Astrocyte (in vitro differentiated cells and primary cell): Measurements from ENCODE around the gene CACNA1D. TPM values are rescaled to one million over a fixed set of nuclear protein-coding genes. Genes with fewer than 3 reads are reported as not detected.

Source experiments
- DNase-seq: peaks from one replicate; pipeline ENCODE4 v3.0.0-alpha.2; 2010; ENCODE audit warnings: low read depth
- FAIRE-seq: peaks from 2 replicates; lab custom pipeline; 2011; peaks lifted over from hg19 to GRCh38; lab: Jason Lieb, UNC
- H2AFZ ChIP-seq: 2 replicates; pipeline ENCODE4 v1.6.0; 2012; ENCODE audit warnings: low read depth, low read length, inconsistent platforms
- H3K27ac ChIP-seq: 2 replicates; pipeline ENCODE4 v1.5.1; 2011; ENCODE audit warnings: low read depth, low read length, inconsistent platforms
- H3K27me3 ChIP-seq: 2 replicates; pipeline ENCODE4 v1.6.0; 2011; ENCODE audit warnings: low read length, inconsistent platforms; ENCODE audit not compliant: insufficient read depth
- H3K36me3 ChIP-seq: 2 replicates; pipeline ENCODE4 v1.5.1; 2011; ENCODE audit warnings: low read length, inconsistent platforms; ENCODE audit not compliant: insufficient read depth
- H3K4me1 ChIP-seq: 2 replicates; pipeline ENCODE4 v1.5.1; 2011; ENCODE audit warnings: low read length, inconsistent platforms; ENCODE audit not compliant: insufficient read depth
- H3K4me2 ChIP-seq: 2 replicates; pipeline ENCODE4 v1.6.0; 2012; ENCODE audit warnings: low read length, inconsistent platforms
- H3K4me3 ChIP-seq: 2 replicates; pipeline ENCODE4 v1.5.1; 2011; ENCODE audit warnings: low read depth, mild to moderate bottlenecking, low read length, inconsistent platforms; ENCODE audit not compliant: insufficient read depth
- H3K79me2 ChIP-seq: 2 replicates; pipeline ENCODE4 v1.6.0; 2012; ENCODE audit warnings: mild to moderate bottlenecking, low read length, inconsistent platforms; ENCODE audit not compliant: insufficient read depth
- H3K9ac ChIP-seq: 2 replicates; pipeline ENCODE4 v1.6.0; 2012; ENCODE audit warnings: mild to moderate bottlenecking, low read length, inconsistent platforms
- H3K9me3 ChIP-seq: 2 replicates; pipeline ENCODE4 v1.5.1; 2012; ENCODE audit warnings: low read depth, mild to moderate bottlenecking, low read length, inconsistent platforms; ENCODE audit not compliant: insufficient read depth
- H4K20me1 ChIP-seq: 2 replicates; pipeline ENCODE4 v1.6.0; 2012; ENCODE audit warnings: low read length, inconsistent platforms; ENCODE audit not compliant: insufficient read depth
- H3K27ac Mint-ChIP-seq: one replicate; pipeline ENCODE4 v1.8.0; 2021; ENCODE audit warnings: mild to moderate bottlenecking, mixed read lengths; ENCODE audit not compliant: unreplicated experiment
- H3K27me3 Mint-ChIP-seq: one replicate; pipeline ENCODE4 v1.8.0; 2021; ENCODE audit warnings: low read depth, mixed read lengths; ENCODE audit not compliant: unreplicated experiment
- H3K36me3 Mint-ChIP-seq: one replicate; pipeline ENCODE4 v1.8.0; 2021; ENCODE audit warnings: low read depth, mixed read lengths; ENCODE audit not compliant: unreplicated experiment
- H3K4me1 Mint-ChIP-seq: one replicate; pipeline ENCODE4 v1.8.0; 2021; ENCODE audit warnings: low read depth, mixed read lengths; ENCODE audit not compliant: unreplicated experiment
- H3K4me3 Mint-ChIP-seq: one replicate; pipeline ENCODE4 v1.8.0; 2021; ENCODE audit warnings: mild to moderate bottlenecking, moderate library complexity, mixed read lengths; ENCODE audit not compliant: unreplicated experiment
- H3K9me3 Mint-ChIP-seq: one replicate; pipeline ENCODE4 v1.8.0; 2021; ENCODE audit warnings: mild to moderate bottlenecking, mixed read lengths; ENCODE audit not compliant: unreplicated experiment
- EZH2 ChIP-seq: IDR thresholded peaks from 2 replicates; pipeline ENCODE4 v1.6.1; 2012; ENCODE audit warnings: mild to moderate bottlenecking, low read length, inconsistent platforms; ENCODE audit not compliant: insufficient read depth
- total RNA-seq: library from RNA; stranded (reverse); gene quantifications from 2 replicates; pipeline ENCODE4 v1.2.1, GENCODE V29; 2021
- TF ChIP-seq, protein P1 (sequence below): IDR thresholded peaks from 2 replicates; pipeline ENCODE4 v1.5.1; 2011; ENCODE audit warnings: low read depth, mild to moderate bottlenecking, inconsistent platforms, low read length, moderate library complexity; ENCODE audit not compliant: insufficient read depth

The CACNA1D gene
- total RNA-seq, 1 donor from 2014 or later = 0.41 TPM

- Mint-ChIP-seq H3K9me3 (peaks cover 3% of the 10 kb centered on the region), H3K27me3 (peaks cover 9% of the 10 kb centered on the region), H3K4me1 (peaks cover 6% of the 10 kb centered on the region), H3K27ac (no peak overlapping the region), H3K4me3 (no peak overlapping the region), H3K36me3 (no peaks in the 10 kb centered on the region)
- Histone ChIP-seq H3K27ac (no peak overlapping the region), H3K4me2 (no peak overlapping the region), H3K9me3 (no peaks in the 10 kb centered on the region), H3K27me3 (peaks cover 2% of the 10 kb centered on the region), H3K79me2 (no peaks in the 10 kb centered on the region), H3K9ac (no peak overlapping the region), H3K36me3 (no peaks in the 10 kb centered on the region), H4K20me1 (no peaks in the 10 kb centered on the region), H3K4me1 (no peaks in the 10 kb centered on the region), H2AFZ (no peak overlapping the region), H3K4me3 (no peak overlapping the region)
- no peak for DNase-seq
- TF ChIP-seq, protein P1, sequence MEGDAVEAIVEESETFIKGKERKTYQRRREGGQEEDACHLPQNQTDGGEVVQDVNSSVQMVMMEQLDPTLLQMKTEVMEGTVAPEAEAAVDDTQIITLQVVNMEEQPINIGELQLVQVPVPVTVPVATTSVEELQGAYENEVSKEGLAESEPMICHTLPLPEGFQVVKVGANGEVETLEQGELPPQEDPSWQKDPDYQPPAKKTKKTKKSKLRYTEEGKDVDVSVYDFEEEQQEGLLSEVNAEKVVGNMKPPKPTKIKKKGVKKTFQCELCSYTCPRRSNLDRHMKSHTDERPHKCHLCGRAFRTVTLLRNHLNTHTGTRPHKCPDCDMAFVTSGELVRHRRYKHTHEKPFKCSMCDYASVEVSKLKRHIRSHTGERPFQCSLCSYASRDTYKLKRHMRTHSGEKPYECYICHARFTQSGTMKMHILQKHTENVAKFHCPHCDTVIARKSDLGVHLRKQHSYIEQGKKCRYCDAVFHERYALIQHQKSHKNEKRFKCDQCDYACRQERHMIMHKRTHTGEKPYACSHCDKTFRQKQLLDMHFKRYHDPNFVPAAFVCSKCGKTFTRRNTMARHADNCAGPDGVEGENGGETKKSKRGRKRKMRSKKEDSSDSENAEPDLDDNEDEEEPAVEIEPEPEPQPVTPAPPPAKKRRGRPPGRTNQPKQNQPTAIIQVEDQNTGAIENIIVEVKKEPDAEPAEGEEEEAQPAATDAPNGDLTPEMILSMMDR = no peak
- no peak for TF ChIP-seq EZH2
- FAIRE-seq = no peak
Observed at GRCh38 chr3:53547327-53547726, 52.9 kb downstream of the CACNA1D start.

DNA sequence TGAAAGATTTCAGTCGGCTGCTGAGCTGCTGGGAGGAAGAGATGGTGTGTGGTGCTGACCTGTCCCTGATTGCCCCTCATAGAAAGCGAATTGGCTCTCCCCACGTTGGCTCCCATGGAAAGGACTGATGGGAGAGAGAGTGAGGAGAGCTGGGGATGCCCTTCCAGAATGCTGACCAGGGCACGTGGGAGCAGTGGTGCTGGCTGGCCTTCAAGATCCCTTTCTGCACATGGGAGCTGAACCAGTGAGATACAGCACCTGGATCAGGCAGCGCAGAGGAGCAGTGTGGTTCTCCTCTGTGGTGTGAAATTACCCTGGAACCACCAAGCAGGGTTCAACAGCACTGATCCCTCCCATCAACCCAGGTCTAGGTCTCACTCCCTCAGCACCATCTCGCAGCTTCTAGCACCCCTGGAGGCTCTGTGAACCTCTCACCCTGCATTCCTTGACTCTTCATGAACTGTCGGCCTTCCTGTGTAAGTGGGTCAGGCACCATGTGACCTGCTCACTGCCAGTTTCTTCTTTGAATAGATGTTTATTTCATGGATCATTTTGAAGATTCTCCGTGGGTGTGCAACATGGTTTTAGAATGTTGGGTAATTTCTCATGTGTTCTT lies 55.7 kb downstream of the CACNA1D start:
- Histone ChIP-seq H3K36me3 (no peaks in the 10 kb centered on the region), H3K4me3 (no peak overlapping the region), H3K27ac (no peak overlapping the region), H3K9ac (no peak overlapping the region), H3K27me3 (peaks cover 4% of the 10 kb centered on the region), H3K4me2 (no peak overlapping the region), H3K9me3 (no peaks in the 10 kb centered on the region), H3K79me2 (no peaks in the 10 kb centered on the region), H3K4me1 (no peaks in the 10 kb centered on the region), H4K20me1 (no peaks in the 10 kb centered on the region), H2AFZ (no peak overlapping the region)
- Mint-ChIP-seq H3K36me3 (no peaks in the 10 kb centered on the region), H3K4me1 (peaks cover 4% of the 10 kb centered on the region), H3K27me3 (peaks cover 9% of the 10 kb centered on the region), H3K27ac (no peak overlapping the region), H3K9me3 (peaks cover 3% of the 10 kb centered on the region), H3K4me3 (no peak overlapping the region)
- TF ChIP-seq EZH2 = no peak
- TF ChIP-seq, protein P1 = no peak
- no peak for FAIRE-seq
- DNase-seq = no peak

GRCh38 chr3:53551324-53551723 lies 56.9 kb downstream of the CACNA1D start:
- peaks cover 9% of the 10 kb centered on the region for H3K27me3 Mint-ChIP-seq
- H3K27me3 ChIP-seq = peaks cover 4% of the 10 kb centered on the region

More at GRCh38 chr3:53551324-53551723, 56.9 kb downstream of the CACNA1D start:
- DNase-seq (no peak), FAIRE-seq (no peak)
- Histone ChIP-seq H4K20me1 (no peaks in the 10 kb centered on the region), H3K4me1 (no peaks in the 10 kb centered on the region), H3K27ac (no peak overlapping the region), H3K9ac (no peak overlapping the region), H2AFZ (no peak overlapping the region), H3K36me3 (no peaks in the 10 kb centered on the region), H3K79me2 (no peaks in the 10 kb centered on the region), H3K9me3 (no peaks in the 10 kb centered on the region), H3K4me2 (no peak overlapping the region), H3K4me3 (no peak overlapping the region)
- no peak for TF ChIP-seq EZH2
- TF ChIP-seq, protein P1 = no peak
- H3K4me1 Mint-ChIP-seq = no peaks in the 10 kb centered on the region
- H3K36me3 Mint-ChIP-seq = no peaks in the 10 kb centered on the region
- H3K9me3 Mint-ChIP-seq = peaks cover 3% of the 10 kb centered on the region
- H3K4me3 Mint-ChIP-seq = no peak overlapping the region
- H3K27ac Mint-ChIP-seq = no peak overlapping the region
